Measurements from ENCODE around the gene ASB5. TPM values are rescaled to one million over a fixed set of nuclear protein-coding genes. Genes with fewer than 3 reads are reported as not detected.

ASB5 gene
- total and polyA plus RNA-seq, 2 donors from 2014 or later, result 0.25 to 0.37 TPM

DNA sequence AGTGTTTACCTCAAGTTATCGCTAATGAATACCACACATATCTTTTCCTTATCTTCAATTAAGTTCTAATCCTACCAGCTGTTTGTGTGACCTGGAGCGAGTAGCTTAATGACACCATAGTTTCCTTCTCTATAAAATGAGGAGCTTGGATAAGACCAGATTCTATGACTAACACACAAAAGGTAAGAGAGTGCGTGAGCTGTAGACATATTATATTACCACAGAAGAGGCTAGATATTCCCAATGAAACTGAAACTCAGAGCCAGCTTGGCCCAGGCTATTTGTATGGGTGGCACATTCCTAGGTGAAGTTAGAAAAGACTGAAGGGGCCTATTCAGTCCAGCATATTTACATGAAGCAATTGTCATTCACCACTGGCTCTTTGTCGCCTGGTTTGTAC, 30.2 kb downstream of the ASB5 start:
- Histone ChIP-seq H3K27ac (ENCODE audit: low read depth in 2 of 2, low read length in 2 of 2) (peak overlapping the region; percentile 5 to 15), H3K9me3 (ENCODE audit: control insufficient read depth in 2 of 3, insufficient read depth in 1 of 3, low read length in 3 of 3) (no peaks in the 10 kb centered on the region), H3K9ac (ENCODE audit: low read length in 3 of 3) (no peak overlapping the region), H3K27me3 (ENCODE audit: control insufficient read depth, insufficient read depth, low read length) (no peaks in the 10 kb centered on the region), H3K4me3 (ENCODE audit: low read length in 3 of 3) (no peak overlapping the region), H3K36me3 (ENCODE audit: control insufficient read depth in 2 of 3, insufficient read depth in 3 of 3, low read length in 3 of 3) (no peaks in the 10 kb centered on the region), H3K4me1 (ENCODE audit: control insufficient read depth in 2 of 3, insufficient read depth in 2 of 3, low read depth in 1 of 3, low read length in 3 of 3) (no peaks in the 10 kb centered on the region)
- no peak for FAIRE-seq
- DNase-seq, result no peak
- TF ChIP-seq, protein P1, sequence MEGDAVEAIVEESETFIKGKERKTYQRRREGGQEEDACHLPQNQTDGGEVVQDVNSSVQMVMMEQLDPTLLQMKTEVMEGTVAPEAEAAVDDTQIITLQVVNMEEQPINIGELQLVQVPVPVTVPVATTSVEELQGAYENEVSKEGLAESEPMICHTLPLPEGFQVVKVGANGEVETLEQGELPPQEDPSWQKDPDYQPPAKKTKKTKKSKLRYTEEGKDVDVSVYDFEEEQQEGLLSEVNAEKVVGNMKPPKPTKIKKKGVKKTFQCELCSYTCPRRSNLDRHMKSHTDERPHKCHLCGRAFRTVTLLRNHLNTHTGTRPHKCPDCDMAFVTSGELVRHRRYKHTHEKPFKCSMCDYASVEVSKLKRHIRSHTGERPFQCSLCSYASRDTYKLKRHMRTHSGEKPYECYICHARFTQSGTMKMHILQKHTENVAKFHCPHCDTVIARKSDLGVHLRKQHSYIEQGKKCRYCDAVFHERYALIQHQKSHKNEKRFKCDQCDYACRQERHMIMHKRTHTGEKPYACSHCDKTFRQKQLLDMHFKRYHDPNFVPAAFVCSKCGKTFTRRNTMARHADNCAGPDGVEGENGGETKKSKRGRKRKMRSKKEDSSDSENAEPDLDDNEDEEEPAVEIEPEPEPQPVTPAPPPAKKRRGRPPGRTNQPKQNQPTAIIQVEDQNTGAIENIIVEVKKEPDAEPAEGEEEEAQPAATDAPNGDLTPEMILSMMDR (IDR thresholded peaks at IDR 0.05; ENCODE audit: borderline replicate concordance, extremely low read depth, insufficient read depth), result no peak
- intact Hi-C loops (cut with DNase I), result no loop called here

DNA sequence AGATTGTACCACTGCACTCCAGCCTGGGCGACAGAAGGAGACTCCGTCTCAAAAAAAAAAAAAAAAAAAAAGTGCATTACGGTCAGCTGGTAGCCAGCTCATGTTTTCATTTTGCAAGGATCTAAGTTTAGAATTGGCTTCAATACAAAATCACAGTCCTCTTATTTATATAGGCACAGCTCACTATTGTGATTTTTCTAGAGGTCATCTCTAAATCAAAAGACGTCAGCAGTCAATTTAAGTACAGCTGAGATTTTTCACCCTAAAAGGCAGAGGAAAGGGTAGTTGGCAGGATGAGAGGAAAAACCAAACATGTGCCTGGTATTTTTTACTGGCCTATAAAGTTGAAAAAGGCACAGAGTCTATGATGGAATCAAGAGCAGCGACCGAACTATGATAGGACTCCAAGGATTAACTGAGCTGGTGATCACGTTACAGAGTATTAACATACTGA, 30.8 kb downstream of the ASB5 start:
- intact Hi-C loops (cut with DNase I), result no loop called here
- Histone ChIP-seq H3K36me3 (ENCODE audit: control insufficient read depth in 2 of 3, insufficient read depth in 3 of 3, low read length in 3 of 3) (no peaks in the 10 kb centered on the region), H3K4me1 (ENCODE audit: control insufficient read depth in 2 of 3, insufficient read depth in 2 of 3, low read depth in 1 of 3, low read length in 3 of 3) (no peaks in the 10 kb centered on the region), H3K4me3 (ENCODE audit: low read length in 3 of 3) (no peak overlapping the region), H3K9ac (ENCODE audit: low read length in 3 of 3) (no peak overlapping the region), H3K27ac (ENCODE audit: low read depth in 2 of 2, low read length in 2 of 2) (peak overlapping the region in 1 of 2 donors; percentile 15), H3K9me3 (ENCODE audit: control insufficient read depth in 2 of 3, insufficient read depth in 1 of 3, low read length in 3 of 3) (no peaks in the 10 kb centered on the region), H3K27me3 (ENCODE audit: control insufficient read depth, insufficient read depth, low read length) (no peaks in the 10 kb centered on the region)
- no peak for FAIRE-seq
- peak in 2 of 5 donors; percentile 36 to 63 for DNase-seq
- TF ChIP-seq, protein P1 (IDR thresholded peaks at IDR 0.05; ENCODE audit: borderline replicate concordance, extremely low read depth, insufficient read depth), result no peak

DNA sequence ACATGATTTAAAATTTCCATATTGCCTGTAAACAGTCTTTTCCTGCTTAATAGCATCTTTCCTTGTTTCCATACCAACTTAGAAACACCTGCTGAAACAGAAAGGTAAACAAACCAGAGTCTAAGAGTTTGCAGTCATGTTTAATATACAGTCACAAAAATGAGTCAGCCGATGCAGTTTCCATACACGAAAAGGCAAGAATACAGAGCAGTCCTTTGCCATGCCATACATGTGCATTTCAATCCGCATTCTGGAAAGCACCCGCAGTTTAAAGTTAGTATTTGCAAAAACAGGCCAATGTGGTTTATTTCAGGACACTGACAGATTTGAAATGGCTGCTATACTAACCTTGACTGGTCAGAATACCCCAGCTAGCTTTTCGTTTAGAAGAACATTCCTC, 32.1 kb downstream of the ASB5 start:
- Histone ChIP-seq H3K36me3 (ENCODE audit: control insufficient read depth in 2 of 3, insufficient read depth in 3 of 3, low read length in 3 of 3) (no peaks in the 10 kb centered on the region), H3K9me3 (ENCODE audit: control insufficient read depth in 2 of 3, insufficient read depth in 1 of 3, low read length in 3 of 3) (no peaks in the 10 kb centered on the region), H3K4me3 (ENCODE audit: low read length in 3 of 3) (peak overlapping the region in 1 of 3 donors; percentile 19), H3K9ac (ENCODE audit: low read length in 3 of 3) (no peak overlapping the region), H3K27me3 (ENCODE audit: control insufficient read depth, insufficient read depth, low read length) (no peaks in the 10 kb centered on the region), H3K27ac (ENCODE audit: low read depth in 2 of 2, low read length in 2 of 2) (peak overlapping the region in 1 of 2 donors; percentile 23), H3K4me1 (ENCODE audit: control insufficient read depth in 2 of 3, insufficient read depth in 2 of 3, low read depth in 1 of 3, low read length in 3 of 3) (no peaks in the 10 kb centered on the region)
- intact Hi-C loops (cut with DNase I), result no loop called here
- peak in 1 of 5 donors; percentile 21 for DNase-seq
- FAIRE-seq, result no peak
- TF ChIP-seq, protein P1 (IDR thresholded peaks at IDR 0.05; ENCODE audit: borderline replicate concordance, extremely low read depth, insufficient read depth), result no peak

DNA sequence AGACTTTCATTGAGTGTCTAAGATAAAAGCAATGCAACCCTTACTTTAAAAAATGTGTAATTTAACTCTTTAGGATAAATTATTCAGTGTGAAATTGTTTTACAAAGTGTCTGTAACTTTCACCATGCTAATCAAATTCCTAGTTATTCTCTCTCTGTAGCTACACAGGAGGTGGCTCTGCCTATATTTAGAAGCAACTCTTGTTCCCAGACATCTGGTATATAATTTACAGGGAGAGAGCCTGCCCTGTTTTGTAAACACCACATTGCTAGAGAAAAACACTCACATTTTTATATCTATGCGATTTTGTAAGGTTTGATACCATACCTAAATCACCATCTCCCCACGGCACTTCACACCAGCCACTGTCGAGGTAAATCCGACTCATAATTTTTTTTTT, 38.2 kb downstream of the ASB5 start:
- Histone ChIP-seq H3K9ac (ENCODE audit: low read length in 3 of 3) (no peak overlapping the region), H3K9me3 (ENCODE audit: control insufficient read depth in 2 of 3, insufficient read depth in 1 of 3, low read length in 3 of 3) (no peaks in the 10 kb centered on the region), H3K27me3 (ENCODE audit: control insufficient read depth, insufficient read depth, low read length) (no peaks in the 10 kb centered on the region), H3K36me3 (ENCODE audit: control insufficient read depth in 2 of 3, insufficient read depth in 3 of 3, low read length in 3 of 3) (no peaks in the 10 kb centered on the region), H3K27ac (ENCODE audit: low read depth in 2 of 2, low read length in 2 of 2) (no peak overlapping the region), H3K4me3 (ENCODE audit: low read length in 3 of 3) (peak overlapping the region in 1 of 3 donors; percentile 10), H3K4me1 (ENCODE audit: control insufficient read depth in 2 of 3, insufficient read depth in 2 of 3, low read depth in 1 of 3, low read length in 3 of 3) (no peaks in the 10 kb centered on the region)
- FAIRE-seq (no peak), DNase-seq (peak in 1 of 5 donors; percentile 7)
- intact Hi-C loops (cut with DNase I), result no loop called here
- TF ChIP-seq, protein P1 (IDR thresholded peaks at IDR 0.05; ENCODE audit: borderline replicate concordance, extremely low read depth, insufficient read depth), result no peak

Data from kidney (tissue), 14 donors.